ENCODE results near the gene TMEM87B.

TMEM87B gene

GRCh38 chr2:112165296-112165695 is 110.2 kb downstream of the TMEM87B start:
- no peak for DNase-seq

GRCh38 chr2:112166806-112167499 is 111.9 kb downstream of the TMEM87B start:
- DNase-seq: no peak

- peak in 1 of 51 donors; percentile 8 for DNase-seq
These were observed 113.5 kb downstream of the TMEM87B start for GRCh38 chr2:112168422-112169124.

All from hypothalamus (tissue), 51 donors.